SU-DHL-6 (cell line): ENCODE measurements around the gene ELMO1.

Experiments used
- EZH2phosphoT487 ChIP-seq: fragments of 200-600 bp; sonication (generic), shearing (Covaris generic); conservative IDR thresholded peaks from 2 replicates; pipeline ENCODE4 v1.6.1; 2018; ENCODE audit warnings: mild to moderate bottlenecking, antibody characterized with exemption, low read length, moderate library complexity, mixed read lengths
- TF ChIP-seq, protein P1 (sequence below): fragments of 200-600 bp; sonication (generic); IDR thresholded peaks from one replicate; pipeline ENCODE4 v1.5.1; 2017; ENCODE audit warnings: antibody characterized with exemption, mild to moderate bottlenecking, low read length, moderate library complexity; ENCODE audit not compliant: insufficient read depth, poor library complexity, severe bottlenecking

DNA sequence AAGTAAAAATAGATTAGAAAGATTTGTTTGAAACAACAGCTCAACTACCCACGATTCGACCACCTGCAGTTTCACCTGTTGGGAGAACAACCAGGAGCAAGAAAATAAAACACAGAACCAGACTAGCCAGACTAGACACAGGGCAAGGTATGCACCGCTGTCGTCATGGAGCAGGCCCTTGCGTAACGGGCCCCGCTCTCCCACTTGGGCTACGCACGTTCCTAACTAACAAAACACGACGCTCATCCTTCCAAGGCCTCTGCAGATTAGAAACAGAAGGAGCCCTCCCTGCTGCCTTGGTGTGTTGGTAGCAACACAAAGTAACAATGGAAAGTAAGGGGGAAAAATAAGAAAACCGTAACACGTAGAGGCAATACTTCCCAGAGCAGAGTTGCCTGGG lies 45.1 kb upstream of the ELMO1 start:
- TF ChIP-seq, protein P1, sequence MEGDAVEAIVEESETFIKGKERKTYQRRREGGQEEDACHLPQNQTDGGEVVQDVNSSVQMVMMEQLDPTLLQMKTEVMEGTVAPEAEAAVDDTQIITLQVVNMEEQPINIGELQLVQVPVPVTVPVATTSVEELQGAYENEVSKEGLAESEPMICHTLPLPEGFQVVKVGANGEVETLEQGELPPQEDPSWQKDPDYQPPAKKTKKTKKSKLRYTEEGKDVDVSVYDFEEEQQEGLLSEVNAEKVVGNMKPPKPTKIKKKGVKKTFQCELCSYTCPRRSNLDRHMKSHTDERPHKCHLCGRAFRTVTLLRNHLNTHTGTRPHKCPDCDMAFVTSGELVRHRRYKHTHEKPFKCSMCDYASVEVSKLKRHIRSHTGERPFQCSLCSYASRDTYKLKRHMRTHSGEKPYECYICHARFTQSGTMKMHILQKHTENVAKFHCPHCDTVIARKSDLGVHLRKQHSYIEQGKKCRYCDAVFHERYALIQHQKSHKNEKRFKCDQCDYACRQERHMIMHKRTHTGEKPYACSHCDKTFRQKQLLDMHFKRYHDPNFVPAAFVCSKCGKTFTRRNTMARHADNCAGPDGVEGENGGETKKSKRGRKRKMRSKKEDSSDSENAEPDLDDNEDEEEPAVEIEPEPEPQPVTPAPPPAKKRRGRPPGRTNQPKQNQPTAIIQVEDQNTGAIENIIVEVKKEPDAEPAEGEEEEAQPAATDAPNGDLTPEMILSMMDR: no peak
- no peak for TF ChIP-seq EZH2phosphoT487
